A549 (cell line): Measurements from ENCODE around the gene MUC6. TPM values are rescaled to one million over a fixed set of nuclear protein-coding genes. Genes with fewer than 3 reads are reported as not detected.

ENCODE experiments used
- ATAC-seq, 2 experiments: fragments of 200-7000 bp in 1 of 2; fragments of >200 bp in 1 of 2; cut with Nextera tagmentation in 1 of 2; cut with Tn5 transposase in 1 of 2; 3 replicates each; pipeline versions ENCODE4 v1.8.0 to v1.9.1; 2018 to 2020; ENCODE audit warnings: mild to moderate bottlenecking in 1 of 2, moderate library complexity in 1 of 2
- CTCF ChIA-PET: fragments of 300-600 bp; sonication (Branson Sonifier 250); formaldehyde crosslinking; extraction: SDS; loops from one replicate; lab custom pipeline; 2021; ENCODE audit warnings: antibody characterized with exemption, inconsistent platforms; lab: Yijun Ruan, JAX
- POLR2A ChIA-PET: fragments of 350-600 bp; formaldehyde crosslinking; extraction: SDS; loops from one replicate; lab custom pipeline; 2021; ENCODE audit warnings: antibody characterized with exemption, inconsistent platforms; lab: Yijun Ruan, JAX
- DNase-seq, 2 experiments: peaks; one replicate each; pipeline versions ENCODE4 v3.0.0 to v3.0.0-alpha.2; 2011 to 2016; ENCODE audit warnings: low read depth in 1 of 2, low spot score in 1 of 2
- FAIRE-seq: peaks from 2 replicates; lab custom pipeline; 2011; peaks lifted over from hg19 to GRCh38; lab: Jason Lieb, UNC
- H3K27ac ChIP-seq, 2 experiments: fragments of >200 bp; sonication (Bioruptor Twin); formaldehyde crosslinking; 3 replicates each; pipeline ENCODE4 v1.5.1; 2016 to 2017
- H3K4me1 ChIP-seq: fragments of >200 bp; sonication (Bioruptor Twin); formaldehyde crosslinking; 3 replicates; pipeline ENCODE4 v1.6.1; 2016
- H3K4me2 ChIP-seq: fragments of >200 bp; sonication (Bioruptor Twin); formaldehyde crosslinking; 3 replicates; pipeline ENCODE4 v1.6.1; 2016
- H3K4me3 ChIP-seq: fragments of >200 bp; sonication (Bioruptor Twin); formaldehyde crosslinking; 3 replicates; pipeline ENCODE4 v1.5.1; 2016
- H3K9me3 ChIP-seq: fragments of >200 bp; sonication (Bioruptor Twin); formaldehyde crosslinking; 3 replicates; pipeline ENCODE4 v1.6.1; 2016
- ATOH8 ChIP-seq: fragments of 250-450 bp; sonication (Bioruptor Pico); IDR thresholded peaks from 2 replicates; pipeline ENCODE4 v1.5.0; 2020; ENCODE audit warnings: low read depth, mild to moderate bottlenecking, moderate library complexity
- CBX8 ChIP-seq: fragments of 200-600 bp; sonication (generic); IDR thresholded peaks from 2 replicates; pipeline ENCODE4 v1.6.1; 2016
- CHD2 ChIP-seq: fragments of 150-350 bp; IDR thresholded peaks from 2 replicates; pipeline ENCODE4 v1.6.1; 2014; ENCODE audit warnings: low read length; ENCODE audit not compliant: partially characterized antibody
- CHD4 ChIP-seq: fragments of 200-600 bp; sonication (generic); IDR thresholded peaks from 2 replicates; pipeline ENCODE4 v1.6.1; 2016; ENCODE audit warnings: antibody characterized with exemption, mild to moderate bottlenecking, borderline replicate concordance
- ELK1 ChIP-seq: fragments of 150-350 bp; IDR thresholded peaks from 2 replicates; pipeline ENCODE4 v1.6.1; 2014; ENCODE audit warnings: low read depth, mild to moderate bottlenecking, low read length
- EP300 ChIP-seq, 2 experiments: fragments of >200 bp; sonication (Bioruptor Twin); formaldehyde crosslinking; IDR thresholded peaks; 2 replicates in 1 of 2; 3 replicates in 1 of 2; pipeline ENCODE4 v1.6.1; 2016 to 2017
- HEYL ChIP-seq: fragments of 250-450 bp; sonication (Bioruptor Pico); IDR thresholded peaks from 2 replicates; pipeline ENCODE4 v1.8.0; 2021; ENCODE audit warnings: mild to moderate bottlenecking, moderate library complexity
- HMGXB4 ChIP-seq: fragments of 250-450 bp; sonication (Bioruptor Pico); IDR thresholded peaks from 2 replicates; pipeline ENCODE4 v1.5.0; 2021; ENCODE audit warnings: mild to moderate bottlenecking, moderate library complexity, borderline replicate concordance
- HOXA7 ChIP-seq: fragments of 250-450 bp; sonication (Bioruptor Pico); IDR thresholded peaks from 2 replicates; pipeline ENCODE4 v1.5.0; 2020; ENCODE audit warnings: mild to moderate bottlenecking, moderate library complexity
- JUN ChIP-seq, 2 experiments: fragments of >200 bp; sonication (Bioruptor Twin); formaldehyde crosslinking; IDR thresholded peaks; 2 replicates in 1 of 2; 3 replicates in 1 of 2; pipeline ENCODE4 v1.6.1; 2016 to 2017
- KDM1A ChIP-seq: fragments of 200-600 bp; sonication (generic); IDR thresholded peaks from 2 replicates; pipeline ENCODE4 v1.6.1; 2016; ENCODE audit warnings: low read depth, mild to moderate bottlenecking
- MAX ChIP-seq: IDR thresholded peaks from 2 replicates; pipeline ENCODE4 v1.6.1; 2012
- POLR2AphosphoS2 ChIP-seq: conservative IDR thresholded peaks from 2 replicates; pipeline ENCODE4 v1.6.1; 2012; ENCODE audit warnings: low read length, improper control_type of control experiment, inconsistent platforms
- RAD21 ChIP-seq, 2 experiments: fragments of >200 bp in 1 of 2; sonication (Bioruptor Twin) in 1 of 2; formaldehyde crosslinking in 1 of 2; IDR thresholded peaks in 1 of 2; conservative IDR thresholded peaks in 1 of 2; 2 replicates in 1 of 2; 3 replicates in 1 of 2; pipeline ENCODE4 v1.6.1; 2012 to 2018; ENCODE audit warnings: inconsistent platforms in 1 of 2
- REST ChIP-seq: fragments of 200-600 bp; sonication (generic); IDR thresholded peaks from 2 replicates; pipeline ENCODE4 v1.6.1; 2016; ENCODE audit warnings: antibody characterized with exemption, mild to moderate bottlenecking, moderate library complexity
- SMC3 ChIP-seq: fragments of >200 bp; sonication (Bioruptor Twin); formaldehyde crosslinking; IDR thresholded peaks from 3 replicates; pipeline ENCODE4 v1.6.1; 2018; ENCODE audit warnings: inconsistent platforms
- WGBS: methylation state at CpG from one replicate; pipeline ENCODE4 v1.1.6; 2017; ENCODE audit errors: missing lambda C conversion rate; 5-methylcytosine and 5-hydroxymethylcytosine counted together
- polyA plus RNA-seq, 4 experiments: library from polyadenylated mRNA; depleted of rRNA in 3 of 4; stranded (reverse); fragments of >200 nt; fragmentation: RNase III in 1 of 4; extraction: RNeasy Plus Mini Kit Qiagen cat#74134 plus additional on column Dnase treatment in 1 of 4; gene quantifications; 2 replicates in 3 of 4; 3 replicates in 1 of 4; pipeline ENCODE4 v1.2.3, GENCODE V29; 2011 to 2017

Gene MUC6
- polyA plus RNA-seq, 2 of the 4 experiments (the other 2 are of a cell fraction), result not detected

- no peak for ATAC-seq
- WGBS, result 83% methylated on average over 6 of the region's 12 CpGs
These were observed 22.9 kb downstream of the MUC6 start for GRCh38 chr11:1013631-1013935.

GRCh38 chr11:1012740-1013630 lies 23.5 kb downstream of the MUC6 start:
- ChIA-PET CTCF (interaction anchor here (1.4 to 2.1 kb wide), 2 partner anchors 38 to 88 kb away, joined by 5 read pairs; partner anchors contain the start of gene AP2A2), POLR2A (interaction anchor here (0.5 kb wide), 1 partner anchor 95 kb away, joined by 9 read pairs; no protein-coding TSS in a partner anchor)
- FAIRE-seq, result no peak
- Histone ChIP-seq H3K9me3 (no peaks in the 10 kb centered on the region), H3K4me3 (no peak overlapping the region), H3K27ac (no peak overlapping the region)
- TF ChIP-seq REST (no peak), JUN (IDR thresholded peaks at IDR 0.05) (no peak), CBX8 (no peak), HEYL (no peak), CHD2 (no peak), EP300 (IDR thresholded peaks at IDR 0.05) (no peak), HOXA7 (CRISPR knock-in tag) (no peak), POLR2AphosphoS2 (no peak), ATOH8 (CRISPR knock-in tag) (no peak), ELK1 (no peak), SMC3 (no peak), CHD4 (no peak)
- TF ChIP-seq, all 56 proteins: peak for 0
- H3K4me2 ChIP-seq, result no peak overlapping the region
- no peak for ATAC-seq
- no peaks in the 10 kb centered on the region for H3K4me1 ChIP-seq
- DNase-seq, result no peak
- 97% methylated on average over 22 of the region's 28 CpGs for WGBS

More at GRCh38 chr11:1013631-1013935, 22.9 kb downstream of the MUC6 start:
- Histone ChIP-seq H3K4me2 (no peak overlapping the region), H3K4me1 (no peaks in the 10 kb centered on the region), H3K4me3 (no peak overlapping the region), H3K27ac (no peak overlapping the region), H3K9me3 (no peaks in the 10 kb centered on the region)
- FAIRE-seq (no peak), DNase-seq (no peak)
- ChIA-PET CTCF (interaction anchor here (1.7 to 2.1 kb wide), 2 partner anchors 32 to 88 kb away, joined by 5 read pairs; partner anchors contain the start of gene AP2A2), POLR2A (no interaction called here)
- TF ChIP-seq HMGXB4 (CRISPR knock-in tag), result no peak

- FAIRE-seq (no peak), ATAC-seq (no peak), DNase-seq (no peak)
- TF ChIP-seq HEYL, result no peak
- no peak for TF ChIP-seq KDM1A
- no peak for TF ChIP-seq MAX
- no peak for TF ChIP-seq ELK1
- no peak for TF ChIP-seq POLR2AphosphoS2
- no peak for TF ChIP-seq RAD21 (conservative IDR thresholded peaks at IDR 0.05 in 1 of 2, IDR thresholded peaks at IDR 0.05 in 1 of 2)
- no peak for TF ChIP-seq CHD4
- Histone ChIP-seq H3K4me1 (no peaks in the 10 kb centered on the region), H3K4me3 (no peak overlapping the region), H3K9me3 (no peaks in the 10 kb centered on the region), H3K27ac (no peak overlapping the region), H3K4me2 (no peak overlapping the region)
- ChIA-PET CTCF (interaction anchor here (1.4 kb wide), 1 partner anchor 38 kb away, joined by 5 read pairs; no protein-coding TSS in a partner anchor), POLR2A (no interaction called here)
- WGBS, result 93% methylated on average over 11 of the region's 17 CpGs
These were observed 24.2 kb downstream of the MUC6 start for GRCh38 chr11:1012291-1012690.
